GM21423 (cell line): ENCODE results near the gene ANKRD42.
"Not testable (repeated sequence)": the region's sequence is repeated elsewhere in the genome, so short reads cannot be mapped to it uniquely, and the experiment has no call there.

Experiments used
- ATAC-seq: cut with Tn5 transposase; IDR thresholded peaks from one replicate; pipeline ENCODE4 v1.9.1; 2021; ENCODE audit warnings: mild to moderate bottlenecking, moderate library complexity; ENCODE audit not compliant: unreplicated experiment

ANKRD42 gene

GRCh38 chr11:83238111-83238510, 44.6 kb downstream of the ANKRD42 start:
- ATAC-seq, result no peak

GRCh38 chr11:83241291-83241946, 47.9 kb downstream of the ANKRD42 start:
- ATAC-seq, result no peak

- ATAC-seq, result no peak
Observed at GRCh38 chr11:83249445-83249844, 55.9 kb downstream of the ANKRD42 start.

GRCh38 chr11:83249972-83250593, 56.6 kb downstream of the ANKRD42 start:
- ATAC-seq, result peak; percentile 57

GRCh38 chr11:83252266-83252665, 58.8 kb downstream of the ANKRD42 start:
- no peak for ATAC-seq

GRCh38 chr11:83252941-83253340, 59.4 kb downstream of the ANKRD42 start:
- ATAC-seq, result no peak

GRCh38 chr11:83255366-83255765, 61.9 kb downstream of the ANKRD42 start:
- no peak for ATAC-seq

- no peak for ATAC-seq
Observed at GRCh38 chr11:83256602-83257340, 63.3 kb downstream of the ANKRD42 start.

GRCh38 chr11:83257761-83258168, 64.3 kb downstream of the ANKRD42 start:
- no peak for ATAC-seq

GRCh38 chr11:83259559-83259958, 66.0 kb downstream of the ANKRD42 start:
- no peak for ATAC-seq

GRCh38 chr11:83265331-83265730, 71.8 kb downstream of the ANKRD42 start:
- no peak for ATAC-seq

GRCh38 chr11:83269080-83269479, 75.6 kb downstream of the ANKRD42 start:
- ATAC-seq, result not testable (repeated sequence)

- ATAC-seq, result not testable (repeated sequence)
Observed at GRCh38 chr11:83271734-83272133, 78.2 kb downstream of the ANKRD42 start.

GRCh38 chr11:83272627-83273026, 79.1 kb downstream of the ANKRD42 start:
- ATAC-seq, result no peak

GRCh38 chr11:83275888-83276641, 82.6 kb downstream of the ANKRD42 start:
- ATAC-seq, result no peak

- no peak for ATAC-seq
Observed at GRCh38 chr11:83278351-83278750, 84.8 kb downstream of the ANKRD42 start.

- no peak for ATAC-seq
Observed at GRCh38 chr11:83280256-83280655, 86.7 kb downstream of the ANKRD42 start.

GRCh38 chr11:83282084-83282716, 88.7 kb downstream of the ANKRD42 start:
- ATAC-seq, result no peak

- no peak for ATAC-seq
Observed at GRCh38 chr11:83284501-83285150, 91.1 kb downstream of the ANKRD42 start.

- ATAC-seq, result peak; percentile 41
Observed at GRCh38 chr11:83285151-83285770, 91.7 kb downstream of the ANKRD42 start.
